GM12873 (cell line): ENCODE measurements around the gene STARD10.

ENCODE experiments used
- CTCF ChIP-seq: IDR thresholded peaks from 2 replicates; pipeline ENCODE4 v1.5.1; 2012; ENCODE audit warnings: low read depth, mild to moderate bottlenecking, moderate library complexity, low read length, control low read depth; ENCODE audit not compliant: insufficient read depth; ENCODE audit errors: missing control alignments

The STARD10 gene

GRCh38 chr11:72741429-72741833 lies 52.4 kb downstream of the STARD10 start:
- TF ChIP-seq CTCF, result no peak

- TF ChIP-seq CTCF, result no peak
Observed at GRCh38 chr11:72740562-72741428, 53.1 kb downstream of the STARD10 start.

- no peak for TF ChIP-seq CTCF
Observed at GRCh38 chr11:72740060-72740424, 53.8 kb downstream of the STARD10 start.

GRCh38 chr11:72739240-72740059 lies 54.4 kb downstream of the STARD10 start:
- TF ChIP-seq CTCF, result no peak

GRCh38 chr11:72738199-72739141 lies 55.4 kb downstream of the STARD10 start:
- TF ChIP-seq CTCF, result no peak

- no peak for TF ChIP-seq CTCF
Observed at GRCh38 chr11:72737336-72737735, 56.5 kb downstream of the STARD10 start.
